ENCODE results near the gene SOX6. TPM values are rescaled to one million over a fixed set of nuclear protein-coding genes. Genes with fewer than 3 reads are reported as not detected.

Gene SOX6
- total RNA-seq, 8 experiments from 2014 or later: 0.92 to 25.7 (median 3.6) TPM

DNA sequence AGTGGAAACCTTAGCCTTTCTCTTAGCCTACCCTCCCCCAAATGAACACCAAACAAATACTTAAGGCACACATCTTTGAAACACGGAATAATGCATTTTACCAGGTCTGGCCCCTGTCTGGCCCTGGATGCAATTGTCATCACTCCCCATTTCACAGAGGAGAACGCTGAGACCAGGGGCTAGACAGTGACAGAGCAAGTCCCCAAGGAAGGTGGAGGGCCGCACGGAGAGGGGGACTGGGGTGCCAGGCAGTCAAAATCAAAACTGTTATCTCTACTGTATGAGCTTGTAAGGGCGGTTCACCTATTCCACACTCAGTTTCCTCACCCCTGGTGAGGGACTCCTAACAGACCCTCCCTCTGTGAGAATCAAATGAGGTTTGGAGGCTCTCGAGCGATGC is 414.2 kb downstream of the SOX6 start:
- in situ Hi-C loops (cut with MboI; ENCODE audit: low pct_unique_long_range_greater_than_20kb in 2 of 9, low sequenced_read_pairs in 9 of 9, unreplicated experiment in 9 of 9): no loop called here
- H3K4me3 ChIP-seq: no peak overlapping the region
- WGBS, 10 experiments: 87 to 100% (median 93%) methylated on average over 2 to 6 of the region's 7 CpGs; no CpG with 5 or more reads in 1 of the 10 experiments
- no peaks in the 10 kb centered on the region for H3K4me1 ChIP-seq (replicated peaks in 1 of 2)
- ATAC-seq (replicated peaks in 6 of 8): no peak
- no peak overlapping the region for H3K27ac ChIP-seq

DNA sequence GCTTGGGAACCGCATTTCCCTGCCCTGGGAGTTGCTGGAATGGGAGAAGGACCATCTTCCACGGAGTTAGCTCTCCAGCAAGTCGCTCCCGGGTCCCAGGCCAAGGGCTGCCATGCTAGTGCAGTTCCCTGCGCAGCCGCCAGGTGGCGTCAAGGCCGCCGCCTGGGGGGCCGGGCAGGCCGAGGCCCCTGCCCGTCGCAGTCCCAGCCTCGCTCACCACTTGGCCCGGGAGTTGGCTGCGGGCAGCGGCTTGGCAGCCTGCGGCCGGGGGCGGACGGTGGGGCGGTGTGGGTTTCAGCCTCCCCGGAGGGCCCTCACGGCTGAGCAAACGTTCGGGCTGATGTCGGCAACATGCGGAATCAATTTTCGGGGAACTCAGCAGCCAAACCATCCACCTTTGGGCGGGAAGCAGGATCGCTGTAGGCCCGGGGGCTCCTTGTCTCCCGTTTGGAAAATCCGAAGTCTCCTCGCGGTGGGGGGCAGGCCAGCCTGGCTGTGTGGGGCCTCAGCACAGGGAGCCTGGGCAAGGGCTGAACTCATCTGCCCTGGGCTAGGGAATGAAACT is 415.1 kb downstream of the SOX6 start:
- 0 to 100% (median 52%) methylated on average over 1 to 21 of the region's 36 CpGs; no CpG with 5 or more reads in 4 of the 10 experiments for WGBS, 10 experiments
- Histone ChIP-seq H3K4me1 (replicated peaks in 1 of 2) (no peaks in the 10 kb centered on the region), H3K27ac (no peak overlapping the region), H3K4me3 (no peak overlapping the region)
- in situ Hi-C loops (cut with MboI; ENCODE audit: low pct_unique_long_range_greater_than_20kb in 2 of 9, low sequenced_read_pairs in 9 of 9, unreplicated experiment in 9 of 9): no loop called here
- peak in 3 of 8 experiments; percentile 45 to 88 (median 85) for ATAC-seq (replicated peaks in 6 of 8)

DNA sequence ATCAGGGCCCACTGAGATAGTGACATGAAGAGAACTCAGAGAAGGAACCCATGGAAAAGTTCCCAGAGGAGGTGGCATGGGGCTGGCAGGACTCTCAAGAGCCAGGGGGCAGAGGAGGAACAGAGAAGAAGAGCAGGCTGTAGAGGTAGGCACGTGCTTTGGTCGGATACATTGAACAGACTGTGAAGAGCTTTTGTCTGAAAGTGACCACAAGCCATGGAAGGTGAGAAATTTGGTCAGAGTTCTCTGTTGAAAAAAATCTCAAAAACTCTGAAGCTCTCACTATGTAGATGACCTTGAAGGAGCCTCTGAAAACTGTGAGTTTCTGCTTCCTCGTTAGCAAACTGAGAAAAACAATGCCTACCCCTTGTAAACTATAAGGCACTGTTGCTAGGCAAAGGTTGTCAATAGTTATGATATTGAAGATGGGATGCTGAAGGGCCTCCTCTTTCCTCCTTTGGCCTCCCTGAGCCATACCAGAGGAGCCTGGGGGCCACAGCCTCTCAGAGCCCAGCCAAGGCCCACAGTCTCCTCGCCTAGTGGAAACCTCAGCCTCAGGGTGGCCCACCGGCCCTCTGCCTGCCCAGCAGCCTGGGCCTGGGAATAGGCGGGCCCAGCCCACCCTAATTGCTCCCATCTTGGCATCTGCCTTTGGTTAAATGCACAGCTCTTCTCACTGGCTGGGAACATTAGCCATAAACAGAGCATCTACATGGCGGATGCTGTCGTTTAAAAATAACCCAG is 415.7 kb downstream of the SOX6 start:
- H3K4me1 ChIP-seq (replicated peaks in 1 of 2): no peaks in the 10 kb centered on the region
- H3K27ac ChIP-seq: no peak overlapping the region
- in situ Hi-C loops (cut with MboI; ENCODE audit: low pct_unique_long_range_greater_than_20kb in 2 of 9, low sequenced_read_pairs in 9 of 9, unreplicated experiment in 9 of 9): no loop called here
- no peak overlapping the region for H3K4me3 ChIP-seq
- ATAC-seq (replicated peaks in 6 of 8): no peak
- WGBS, 10 experiments: 35 to 100% (median 84%) methylated on average over 2 to 5 of the region's 8 CpGs; no CpG with 5 or more reads in 2 of the 10 experiments

DNA sequence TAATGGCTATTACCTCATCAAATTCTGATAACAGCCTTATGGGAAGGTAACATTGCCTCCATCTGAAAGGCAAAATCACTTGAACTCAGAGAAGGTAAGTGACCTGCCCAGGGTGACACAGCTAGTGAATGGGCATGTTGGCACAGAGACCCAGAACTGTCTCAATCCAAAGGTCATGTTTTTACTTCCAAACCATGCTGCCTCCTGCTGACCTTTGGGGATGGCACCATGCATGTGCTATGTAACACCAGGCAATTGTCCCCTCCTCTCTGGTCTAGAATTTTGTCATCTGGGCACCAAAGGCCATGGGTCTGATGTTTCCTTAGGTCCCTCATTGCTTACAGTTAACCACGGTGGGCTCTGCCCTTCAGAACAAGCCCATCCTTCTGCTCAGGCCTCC is 417.4 kb downstream of the SOX6 start:
- no peak overlapping the region for H3K4me3 ChIP-seq
- H3K27ac ChIP-seq: no peak overlapping the region
- in situ Hi-C loops (cut with MboI; ENCODE audit: low pct_unique_long_range_greater_than_20kb in 2 of 9, low sequenced_read_pairs in 9 of 9, unreplicated experiment in 9 of 9): no loop called here
- WGBS, 10 experiments: 0 to 86% (median 72%) methylated on average over 1 of the region's 1 CpG; no CpG with 5 or more reads in 6 of the 10 experiments
- no peaks in the 10 kb centered on the region for H3K4me1 ChIP-seq (replicated peaks in 1 of 2)
- ATAC-seq (replicated peaks in 6 of 8): no peak

DNA sequence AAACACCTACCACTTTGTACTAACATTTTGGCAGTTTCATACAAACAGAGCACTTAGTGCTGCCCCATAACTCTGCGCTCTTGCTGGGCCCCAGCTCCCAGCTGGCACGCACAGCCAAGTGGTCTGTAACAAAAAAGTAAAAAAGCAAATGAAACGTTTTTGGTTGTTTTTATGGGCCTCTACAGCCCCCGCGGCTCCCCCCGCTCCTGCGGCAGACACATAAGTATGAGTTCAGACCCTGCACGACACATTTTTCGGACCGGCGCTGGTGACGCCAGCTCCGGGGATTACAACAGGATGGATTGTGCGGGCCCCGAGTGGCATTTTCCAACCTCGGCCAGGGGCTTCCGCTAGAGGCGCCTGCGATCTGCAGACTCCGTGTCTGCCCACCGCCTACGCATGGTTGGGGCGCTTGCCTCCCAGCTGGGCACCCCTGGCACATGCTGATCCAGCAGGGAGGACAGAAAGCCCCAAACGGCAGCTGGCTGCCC is 418.2 kb downstream of the SOX6 start:
- 17 to 100% (median 86%) methylated on average over 1 to 16 of the region's 24 CpGs; no CpG with 5 or more reads in 2 of the 10 experiments for WGBS, 10 experiments
- no peaks in the 10 kb centered on the region for H3K4me1 ChIP-seq (replicated peaks in 1 of 2)
- no peak for ATAC-seq (replicated peaks in 6 of 8)
- no peak overlapping the region for H3K4me3 ChIP-seq
- in situ Hi-C loops (cut with MboI; ENCODE audit: low pct_unique_long_range_greater_than_20kb in 2 of 9, low sequenced_read_pairs in 9 of 9, unreplicated experiment in 9 of 9): no loop called here
- no peak overlapping the region for H3K27ac ChIP-seq

DNA sequence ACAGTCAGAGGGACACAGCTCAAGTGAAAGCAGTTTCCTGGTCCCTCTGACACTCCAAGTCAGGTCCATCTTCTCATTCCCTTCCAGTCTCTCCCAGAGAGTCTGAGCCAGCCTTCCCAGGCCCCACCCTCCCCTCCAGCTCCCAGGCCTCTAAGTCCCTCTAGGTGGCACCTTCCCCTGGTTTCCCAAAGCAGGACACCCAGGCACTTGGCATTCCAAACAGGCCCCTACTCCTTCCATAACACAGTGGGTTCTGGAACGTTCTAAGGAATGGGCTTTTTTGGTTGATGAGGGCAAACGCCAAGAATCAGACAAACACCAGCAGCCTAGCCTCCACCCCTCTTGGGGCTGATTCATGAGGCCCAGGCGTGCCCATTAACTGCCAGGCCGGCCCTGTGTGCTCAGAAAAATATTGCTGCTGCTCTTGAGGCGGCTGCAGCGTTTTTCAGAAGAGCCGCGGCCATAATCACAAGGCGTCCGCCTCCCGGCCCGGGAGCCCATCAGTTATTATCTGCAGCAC is 418.7 kb downstream of the SOX6 start:
- Histone ChIP-seq H3K4me1 (replicated peaks in 1 of 2) (no peaks in the 10 kb centered on the region), H3K27ac (no peak overlapping the region), H3K4me3 (no peak overlapping the region)
- in situ Hi-C loops (cut with MboI; ENCODE audit: low pct_unique_long_range_greater_than_20kb in 2 of 9, low sequenced_read_pairs in 9 of 9, unreplicated experiment in 9 of 9): no loop called here
- 61 to 100% (median 82%) methylated on average over 1 to 9 of the region's 12 CpGs; no CpG with 5 or more reads in 4 of the 10 experiments for WGBS, 10 experiments
- ATAC-seq (replicated peaks in 6 of 8): peak in 4 of 8 experiments; percentile 21 to 31 (median 28)

DNA sequence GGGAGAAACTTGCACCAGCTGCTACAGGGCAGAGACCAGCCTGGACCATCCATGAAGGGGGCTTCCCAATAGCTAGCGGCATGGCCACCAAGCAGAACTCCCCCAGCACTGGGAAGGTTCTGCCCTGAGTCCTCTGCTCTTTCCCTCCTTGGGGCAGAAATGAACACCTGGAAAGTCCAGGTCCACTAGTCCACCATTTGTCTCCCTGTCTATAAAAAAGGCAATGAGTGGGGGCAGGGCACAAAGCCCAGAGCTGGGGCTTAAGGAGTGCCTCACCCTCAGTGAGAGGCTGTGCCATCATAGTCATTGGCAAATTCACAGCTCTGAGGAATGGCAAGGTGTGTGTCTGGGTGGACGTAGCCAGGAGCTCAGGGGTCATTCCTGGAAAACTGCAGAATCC is 420.3 kb downstream of the SOX6 start:
- no peak overlapping the region for H3K27ac ChIP-seq
- WGBS, 10 experiments: 50 to 100% (median 90%) methylated on average over 1 to 2 of the region's 2 CpGs; no CpG with 5 or more reads in 4 of the 10 experiments
- in situ Hi-C loops (cut with MboI; ENCODE audit: low pct_unique_long_range_greater_than_20kb in 2 of 9, low sequenced_read_pairs in 9 of 9, unreplicated experiment in 9 of 9): no loop called here
- no peak overlapping the region for H3K4me3 ChIP-seq
- H3K4me1 ChIP-seq (replicated peaks in 1 of 2): no peaks in the 10 kb centered on the region
- ATAC-seq (replicated peaks in 6 of 8): no peak

DNA sequence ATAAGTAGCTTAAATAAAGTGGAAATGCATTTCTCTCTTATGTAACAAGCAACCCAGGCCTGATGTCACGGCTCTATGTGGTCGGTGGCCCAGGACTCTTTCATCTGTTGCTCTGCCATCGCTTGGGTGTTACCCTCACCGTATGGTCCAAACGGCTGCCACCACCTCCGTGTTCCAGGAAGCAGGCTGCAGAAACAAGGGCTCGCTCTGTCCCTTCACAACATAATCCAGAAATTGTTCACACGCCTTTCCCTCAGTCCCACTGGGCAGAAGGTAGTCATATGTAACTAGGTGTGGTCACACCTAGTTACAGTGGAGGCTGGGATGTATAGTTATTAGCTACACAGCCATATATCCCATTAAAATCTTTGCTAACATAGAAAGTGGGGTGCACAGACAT is 421.0 kb downstream of the SOX6 start:
- in situ Hi-C loops (cut with MboI; ENCODE audit: low pct_unique_long_range_greater_than_20kb in 2 of 9, low sequenced_read_pairs in 9 of 9, unreplicated experiment in 9 of 9): no loop called here

DNA sequence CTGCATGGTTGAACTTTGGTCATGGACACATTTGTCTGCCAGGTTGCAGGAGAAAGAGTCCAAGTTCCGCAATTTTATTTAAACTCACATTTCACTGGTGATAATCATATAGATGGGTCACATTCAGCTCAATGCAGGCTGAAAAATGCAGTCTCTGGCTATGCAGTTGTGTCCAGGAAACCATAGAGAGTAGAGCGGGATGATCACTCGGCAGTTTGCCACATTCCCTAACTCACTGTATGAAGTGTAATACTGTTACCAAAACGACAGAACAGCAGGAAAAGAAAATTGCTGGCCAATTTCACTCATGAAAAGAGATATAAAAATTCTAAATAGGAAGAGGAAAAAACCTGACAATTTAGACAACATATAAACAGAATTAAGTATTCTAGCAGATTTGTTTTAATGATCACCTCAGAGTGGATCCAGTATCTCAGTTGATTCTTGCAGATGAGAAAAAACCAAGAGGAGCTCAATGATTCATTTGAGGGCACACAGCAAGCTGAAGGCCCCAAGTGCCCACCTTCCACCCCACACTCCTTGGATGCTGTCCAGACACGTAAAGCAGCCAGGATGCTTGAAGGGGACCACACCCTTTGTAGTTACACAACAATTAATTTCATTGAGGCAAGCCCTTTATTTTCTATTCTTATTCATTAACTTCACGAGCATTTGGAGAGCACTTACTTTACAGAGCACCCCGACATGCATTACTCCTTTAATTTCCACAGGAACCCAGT is 422.3 kb downstream of the SOX6 start:
- Histone ChIP-seq H3K27ac (no peak overlapping the region), H3K4me3 (no peak overlapping the region), H3K4me1 (replicated peaks in 1 of 2) (no peaks in the 10 kb centered on the region)
- in situ Hi-C loops (cut with MboI; ENCODE audit: low pct_unique_long_range_greater_than_20kb in 2 of 9, low sequenced_read_pairs in 9 of 9, unreplicated experiment in 9 of 9): no loop called here
- ATAC-seq (replicated peaks in 6 of 8): no peak
- 34 to 93% (median 67%) methylated on average over 1 to 6 of the region's 7 CpGs; no CpG with 5 or more reads in 1 of the 10 experiments for whole genome bisulfite sequencing, 10 experiments

More for the DNA sequence above, 421.0 kb downstream of the SOX6 start:
- no peak overlapping the region for H3K27ac ChIP-seq
- H3K4me3 ChIP-seq: no peak overlapping the region
- peak in 1 of 8 experiments; percentile 53 for ATAC-seq (replicated peaks in 6 of 8)
- no peaks in the 10 kb centered on the region for H3K4me1 ChIP-seq (replicated peaks in 1 of 2)
- 0 to 96% (median 80%) methylated on average over 1 to 7 of the region's 8 CpGs; no CpG with 5 or more reads in 3 of the 10 experiments for WGBS, 10 experiments

DNA sequence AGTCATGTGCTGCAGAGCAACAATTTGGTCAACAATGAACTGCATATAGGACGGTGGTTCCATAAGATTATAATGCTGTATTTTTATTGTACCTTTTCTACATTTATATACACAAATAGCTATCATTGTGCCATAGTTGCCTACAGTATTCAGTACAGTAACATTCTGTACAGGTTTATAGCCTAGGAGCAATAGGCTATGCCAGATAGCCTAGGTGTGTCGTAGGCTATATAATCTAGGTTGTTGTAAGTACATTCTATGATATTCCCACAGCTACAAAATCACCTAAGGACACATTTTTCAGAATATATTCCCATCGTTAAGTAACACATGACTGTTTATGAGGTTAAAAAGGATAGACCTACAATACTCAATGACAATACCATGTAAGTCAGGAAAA is 423.9 kb downstream of the SOX6 start:
- ATAC-seq (replicated peaks in 6 of 8): no peak
- Histone ChIP-seq H3K27ac (no peak overlapping the region), H3K4me1 (replicated peaks in 1 of 2) (no peaks in the 10 kb centered on the region), H3K4me3 (no peak overlapping the region)
- 23 to 100% (median 78%) methylated on average over 1 to 3 of the region's 3 CpGs for WGBS, 10 experiments
- in situ Hi-C loops (cut with MboI; ENCODE audit: low pct_unique_long_range_greater_than_20kb in 2 of 9, low sequenced_read_pairs in 9 of 9, unreplicated experiment in 9 of 9): no loop called here

DNA sequence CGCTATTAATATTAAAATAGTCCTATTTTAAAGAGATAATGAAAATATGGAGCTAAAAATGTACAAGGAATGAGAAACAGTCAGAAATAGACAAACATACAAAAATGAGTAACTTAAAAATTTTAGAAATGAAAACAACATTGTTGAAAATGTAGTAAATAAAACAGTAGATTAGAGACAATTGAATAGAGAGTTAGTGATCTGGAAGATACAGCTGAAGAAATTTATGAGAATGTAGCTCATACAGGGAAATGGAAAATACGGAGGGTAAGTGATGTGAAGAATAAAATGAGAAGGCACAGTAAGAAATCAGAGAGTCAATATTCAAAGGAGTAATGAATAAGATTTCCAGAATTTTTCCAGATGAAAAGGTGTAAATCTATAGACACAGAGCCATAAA is 424.8 kb downstream of the SOX6 start:
- Histone ChIP-seq H3K27ac (no peak overlapping the region), H3K4me3 (no peak overlapping the region), H3K4me1 (replicated peaks in 1 of 2) (no peaks in the 10 kb centered on the region)
- no peak for ATAC-seq (replicated peaks in 6 of 8)
- in situ Hi-C loops (cut with MboI; ENCODE audit: low pct_unique_long_range_greater_than_20kb in 2 of 9, low sequenced_read_pairs in 9 of 9, unreplicated experiment in 9 of 9): no loop called here
- WGBS, 10 experiments: 25 to 97% (median 85%) methylated on average over 1 to 2 of the region's 2 CpGs

DNA sequence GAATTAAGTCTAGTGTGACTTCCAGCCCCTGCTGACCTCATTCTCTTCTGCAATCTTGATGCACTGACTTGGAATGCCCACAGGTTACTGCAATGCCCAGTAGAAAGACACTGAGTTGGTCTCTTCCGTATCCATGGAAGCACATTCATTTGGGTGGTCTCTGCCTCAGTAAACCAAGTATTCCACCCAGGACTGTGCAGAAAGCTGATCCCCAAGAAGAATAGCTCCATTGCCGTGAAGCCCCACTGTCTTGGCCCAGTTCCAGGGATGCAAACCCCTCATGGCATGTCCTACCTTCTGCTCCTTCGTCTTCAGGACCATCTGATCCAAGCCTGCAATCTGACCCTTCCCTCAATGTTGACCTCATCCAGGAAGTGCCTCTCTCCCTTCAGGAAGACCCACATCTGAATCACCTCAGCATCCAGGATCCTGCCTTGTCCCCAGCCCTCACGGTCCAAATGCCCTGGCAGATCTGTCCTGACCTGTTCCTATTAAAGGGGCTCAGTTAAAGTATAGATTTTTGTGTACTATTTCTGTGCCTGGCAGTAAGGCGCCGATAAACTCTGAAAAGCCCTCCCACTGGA is 425.8 kb downstream of the SOX6 start:
- Histone ChIP-seq H3K4me1 (replicated peaks in 1 of 2) (no peaks in the 10 kb centered on the region), H3K27ac (no peak overlapping the region), H3K4me3 (no peak overlapping the region)
- ATAC-seq (replicated peaks in 6 of 8): no peak
- in situ Hi-C loops (cut with MboI; ENCODE audit: low pct_unique_long_range_greater_than_20kb in 2 of 9, low sequenced_read_pairs in 9 of 9, unreplicated experiment in 9 of 9): no loop called here
- 50 to 100% (median 85%) methylated on average over 1 to 6 of the region's 6 CpGs; no CpG with 5 or more reads in 3 of the 10 experiments for WGBS, 10 experiments

Data from motor neuron (in vitro differentiated cells).